ENCODE results near the gene OR52M1. TPM values are rescaled to one million over a fixed set of nuclear protein-coding genes. Genes with fewer than 3 reads are reported as not detected.

OR52M1 gene
- total and polyA plus RNA-seq, 2 of the 13 experiments (the other 11 are each of a cell fraction or from before 2014, with no cell fraction given), result not detected

DNA sequence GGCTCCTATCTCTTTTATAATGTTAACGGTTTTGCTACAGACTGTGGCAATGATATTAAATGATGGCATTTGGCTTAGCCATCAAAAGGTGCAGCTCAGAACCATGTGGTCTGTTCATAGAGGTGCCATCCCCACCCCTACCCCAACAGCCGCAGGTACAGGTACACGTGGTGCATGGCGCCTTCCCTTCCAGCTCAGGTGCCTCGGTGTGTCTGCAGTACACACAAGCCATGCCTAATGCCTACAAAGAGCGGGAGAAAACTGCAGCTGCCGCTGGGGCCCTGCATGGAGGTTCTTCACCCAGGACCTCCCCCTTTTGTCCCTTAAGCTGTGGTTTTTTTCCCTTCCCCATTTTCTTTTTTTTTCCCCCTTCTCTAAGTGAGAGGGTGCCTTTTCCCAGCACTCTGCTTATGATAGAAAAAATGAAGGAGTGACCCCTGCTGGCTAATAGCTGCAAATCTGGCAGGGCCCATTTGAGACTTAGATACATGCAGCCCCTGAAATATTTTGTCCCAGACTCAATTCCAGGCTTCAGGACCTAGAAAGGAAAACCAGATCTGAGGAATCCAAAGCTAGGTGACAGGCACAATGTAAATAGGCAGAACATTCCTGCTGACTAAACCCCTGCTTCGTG lies 6.5 kb downstream of the OR52M1 start (continued):
- TF ChIP-seq, protein P1, sequence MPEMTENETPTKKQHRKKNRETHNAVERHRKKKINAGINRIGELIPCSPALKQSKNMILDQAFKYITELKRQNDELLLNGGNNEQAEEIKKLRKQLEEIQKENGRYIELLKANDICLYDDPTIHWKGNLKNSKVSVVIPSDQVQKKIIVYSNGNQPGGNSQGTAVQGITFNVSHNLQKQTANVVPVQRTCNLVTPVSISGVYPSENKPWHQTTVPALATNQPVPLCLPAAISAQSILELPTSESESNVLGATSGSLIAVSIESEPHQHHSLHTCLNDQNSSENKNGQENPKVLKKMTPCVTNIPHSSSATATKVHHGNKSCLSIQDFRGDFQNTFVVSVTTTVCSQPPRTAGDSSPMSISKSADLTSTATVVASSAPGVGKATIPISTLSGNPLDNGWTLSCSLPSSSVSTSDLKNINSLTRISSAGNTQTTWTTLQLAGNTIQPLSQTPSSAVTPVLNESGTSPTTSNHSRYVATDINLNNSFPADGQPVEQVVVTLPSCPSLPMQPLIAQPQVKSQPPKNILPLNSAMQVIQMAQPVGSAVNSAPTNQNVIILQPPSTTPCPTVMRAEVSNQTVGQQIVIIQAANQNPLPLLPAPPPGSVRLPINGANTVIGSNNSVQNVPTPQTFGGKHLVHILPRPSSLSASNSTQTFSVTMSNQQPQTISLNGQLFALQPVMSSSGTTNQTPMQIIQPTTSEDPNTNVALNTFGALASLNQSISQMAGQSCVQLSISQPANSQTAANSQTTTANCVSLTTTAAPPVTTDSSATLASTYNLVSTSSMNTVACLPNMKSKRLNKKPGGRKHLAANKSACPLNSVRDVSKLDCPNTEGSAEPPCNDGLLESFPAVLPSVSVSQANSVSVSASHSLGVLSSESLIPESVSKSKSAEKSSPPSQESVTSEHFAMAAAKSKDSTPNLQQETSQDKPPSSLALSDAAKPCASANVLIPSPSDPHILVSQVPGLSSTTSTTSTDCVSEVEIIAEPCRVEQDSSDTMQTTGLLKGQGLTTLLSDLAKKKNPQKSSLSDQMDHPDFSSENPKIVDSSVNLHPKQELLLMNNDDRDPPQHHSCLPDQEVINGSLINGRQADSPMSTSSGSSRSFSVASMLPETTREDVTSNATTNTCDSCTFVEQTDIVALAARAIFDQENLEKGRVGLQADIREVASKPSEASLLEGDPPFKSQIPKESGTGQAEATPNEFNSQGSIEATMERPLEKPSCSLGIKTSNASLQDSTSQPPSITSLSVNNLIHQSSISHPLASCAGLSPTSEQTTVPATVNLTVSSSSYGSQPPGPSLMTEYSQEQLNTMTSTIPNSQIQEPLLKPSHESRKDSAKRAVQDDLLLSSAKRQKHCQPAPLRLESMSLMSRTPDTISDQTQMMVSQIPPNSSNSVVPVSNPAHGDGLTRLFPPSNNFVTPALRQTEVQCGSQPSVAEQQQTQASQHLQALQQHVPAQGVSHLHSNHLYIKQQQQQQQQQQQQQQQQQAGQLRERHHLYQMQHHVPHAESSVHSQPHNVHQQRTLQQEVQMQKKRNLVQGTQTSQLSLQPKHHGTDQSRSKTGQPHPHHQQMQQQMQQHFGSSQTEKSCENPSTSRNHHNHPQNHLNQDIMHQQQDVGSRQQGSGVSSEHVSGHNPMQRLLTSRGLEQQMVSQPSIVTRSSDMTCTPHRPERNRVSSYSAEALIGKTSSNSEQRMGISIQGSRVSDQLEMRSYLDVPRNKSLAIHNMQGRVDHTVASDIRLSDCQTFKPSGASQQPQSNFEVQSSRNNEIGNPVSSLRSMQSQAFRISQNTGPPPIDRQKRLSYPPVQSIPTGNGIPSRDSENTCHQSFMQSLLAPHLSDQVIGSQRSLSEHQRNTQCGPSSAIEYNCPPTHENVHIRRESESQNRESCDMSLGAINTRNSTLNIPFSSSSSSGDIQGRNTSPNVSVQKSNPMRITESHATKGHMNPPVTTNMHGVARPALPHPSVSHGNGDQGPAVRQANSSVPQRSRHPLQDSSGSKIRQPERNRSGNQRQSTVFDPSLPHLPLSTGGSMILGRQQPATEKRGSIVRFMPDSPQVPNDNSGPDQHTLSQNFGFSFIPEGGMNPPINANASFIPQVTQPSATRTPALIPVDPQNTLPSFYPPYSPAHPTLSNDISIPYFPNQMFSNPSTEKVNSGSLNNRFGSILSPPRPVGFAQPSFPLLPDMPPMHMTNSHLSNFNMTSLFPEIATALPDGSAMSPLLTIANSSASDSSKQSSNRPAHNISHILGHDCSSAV (CRISPR knock-in tag; IDR thresholded peaks at IDR 0.05; ENCODE audit: borderline replicate concordance), result no peak
- TF ChIP-seq GFI1 (CRISPR knock-in tag; IDR thresholded peaks at IDR 0.05; ENCODE audit: borderline replicate concordance), result no peak
- TF ChIP-seq ELF4 (CRISPR knock-in tag; IDR thresholded peaks at IDR 0.05; ENCODE audit: borderline replicate concordance), result no peak
- no peak for TF ChIP-seq ZNF430 (CRISPR knock-in tag; IDR thresholded peaks at IDR 0.05)
- no peak for TF ChIP-seq ZNF713 (CRISPR knock-in tag; IDR thresholded peaks at IDR 0.05)
- TF ChIP-seq, protein P2, sequence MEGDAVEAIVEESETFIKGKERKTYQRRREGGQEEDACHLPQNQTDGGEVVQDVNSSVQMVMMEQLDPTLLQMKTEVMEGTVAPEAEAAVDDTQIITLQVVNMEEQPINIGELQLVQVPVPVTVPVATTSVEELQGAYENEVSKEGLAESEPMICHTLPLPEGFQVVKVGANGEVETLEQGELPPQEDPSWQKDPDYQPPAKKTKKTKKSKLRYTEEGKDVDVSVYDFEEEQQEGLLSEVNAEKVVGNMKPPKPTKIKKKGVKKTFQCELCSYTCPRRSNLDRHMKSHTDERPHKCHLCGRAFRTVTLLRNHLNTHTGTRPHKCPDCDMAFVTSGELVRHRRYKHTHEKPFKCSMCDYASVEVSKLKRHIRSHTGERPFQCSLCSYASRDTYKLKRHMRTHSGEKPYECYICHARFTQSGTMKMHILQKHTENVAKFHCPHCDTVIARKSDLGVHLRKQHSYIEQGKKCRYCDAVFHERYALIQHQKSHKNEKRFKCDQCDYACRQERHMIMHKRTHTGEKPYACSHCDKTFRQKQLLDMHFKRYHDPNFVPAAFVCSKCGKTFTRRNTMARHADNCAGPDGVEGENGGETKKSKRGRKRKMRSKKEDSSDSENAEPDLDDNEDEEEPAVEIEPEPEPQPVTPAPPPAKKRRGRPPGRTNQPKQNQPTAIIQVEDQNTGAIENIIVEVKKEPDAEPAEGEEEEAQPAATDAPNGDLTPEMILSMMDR (CRISPR knock-in tag; IDR thresholded peaks at IDR 0.05), result peak; percentile 28
- no peak for TF ChIP-seq ZNF354B (CRISPR knock-in tag; IDR thresholded peaks at IDR 0.05)
- 0 out of 2 replicates have a peak, but pooled peaks have one; percentile 12 for TF ChIP-seq STAG1 (CRISPR knock-in tag; IDR thresholded peaks at IDR 0.05)
- TF ChIP-seq, protein P3, sequence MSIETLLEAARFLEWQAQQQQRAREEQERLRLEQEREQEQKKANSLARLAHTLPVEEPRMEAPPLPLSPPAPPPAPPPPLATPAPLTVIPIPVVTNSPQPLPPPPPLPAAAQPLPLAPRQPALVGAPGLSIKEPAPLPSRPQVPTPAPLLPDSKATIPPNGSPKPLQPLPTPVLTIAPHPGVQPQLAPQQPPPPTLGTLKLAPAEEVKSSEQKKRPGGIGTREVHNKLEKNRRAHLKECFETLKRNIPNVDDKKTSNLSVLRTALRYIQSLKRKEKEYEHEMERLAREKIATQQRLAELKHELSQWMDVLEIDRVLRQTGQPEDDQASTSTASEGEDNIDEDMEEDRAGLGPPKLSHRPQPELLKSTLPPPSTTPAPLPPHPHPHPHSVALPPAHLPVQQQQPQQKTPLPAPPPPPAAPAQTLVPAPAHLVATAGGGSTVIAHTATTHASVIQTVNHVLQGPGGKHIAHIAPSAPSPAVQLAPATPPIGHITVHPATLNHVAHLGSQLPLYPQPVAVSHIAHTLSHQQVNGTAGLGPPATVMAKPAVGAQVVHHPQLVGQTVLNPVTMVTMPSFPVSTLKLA (IDR thresholded peaks at IDR 0.05), result peak; percentile 56
- no peak for TF ChIP-seq SRSF4 (IDR thresholded peaks at IDR 0.05; ENCODE audit: low read depth, low read length, poor library complexity, severe bottlenecking)
- TF ChIP-seq, protein P4, sequence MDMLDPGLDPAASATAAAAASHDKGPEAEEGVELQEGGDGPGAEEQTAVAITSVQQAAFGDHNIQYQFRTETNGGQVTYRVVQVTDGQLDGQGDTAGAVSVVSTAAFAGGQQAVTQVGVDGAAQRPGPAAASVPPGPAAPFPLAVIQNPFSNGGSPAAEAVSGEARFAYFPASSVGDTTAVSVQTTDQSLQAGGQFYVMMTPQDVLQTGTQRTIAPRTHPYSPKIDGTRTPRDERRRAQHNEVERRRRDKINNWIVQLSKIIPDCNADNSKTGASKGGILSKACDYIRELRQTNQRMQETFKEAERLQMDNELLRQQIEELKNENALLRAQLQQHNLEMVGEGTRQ (IDR thresholded peaks at IDR 0.05; ENCODE audit: low read depth, low read length), result no peak
- TF ChIP-seq, protein P4 (CRISPR knock-in tag; IDR thresholded peaks at IDR 0.05; ENCODE audit: borderline replicate concordance), result no peak
- TF ChIP-seq EHMT2 (IDR thresholded peaks at IDR 0.05; ENCODE audit: borderline replicate concordance, low read depth, low read length), result no peak
- no peak for TF ChIP-seq ZNF616 (CRISPR knock-in tag; IDR thresholded peaks at IDR 0.05; ENCODE audit: low read depth)
- no peak for TF ChIP-seq ZNF207 (IDR thresholded peaks at IDR 0.05; ENCODE audit: borderline replicate concordance)
- TF ChIP-seq ATRX (CRISPR knock-in tag; IDR thresholded peaks at IDR 0.05; ENCODE audit: borderline replicate concordance), result no peak

All from HepG2 (cell line).